DOHH2 (cell line): Measurements from ENCODE around the gene PIAS1.
"Not testable (repeated sequence)": the region's sequence is repeated elsewhere in the genome, so short reads cannot be mapped to it uniquely, and the experiment has no call there.

Experiments used
- CTCF ChIP-seq: fragments of 200-600 bp; sonication (generic); IDR thresholded peaks from one replicate; pipeline ENCODE4 v1.5.1; 2014; ENCODE audit warnings: antibody characterized with exemption, mild to moderate bottlenecking, low read depth, low read length; ENCODE audit not compliant: poor library complexity, severe bottlenecking
- EZH2phosphoT487 ChIP-seq: fragments of 200-600 bp; sonication (generic); IDR thresholded peaks from 2 replicates; pipeline ENCODE4 v1.6.1; 2017; ENCODE audit warnings: borderline replicate concordance, mild to moderate bottlenecking, antibody characterized with exemption, low read length, moderate library complexity, mixed read lengths

- TF ChIP-seq CTCF, EZH2phosphoT487: not testable (repeated sequence)
Measured at GRCh38 chr15:68058970-68059369, 4.9 kb downstream of the PIAS1 start.
